ENCODE data around the gene IQCE. TPM values are rescaled to one million over a fixed set of nuclear protein-coding genes. Genes with fewer than 3 reads are reported as not detected.

IQCE gene
- total and polyA plus RNA-seq, 10 of the 15 experiments (the other 5 are each of a cell fraction or from before 2014, with no cell fraction given), result 0.37 to 8.1 (median 3.7) TPM

DNA sequence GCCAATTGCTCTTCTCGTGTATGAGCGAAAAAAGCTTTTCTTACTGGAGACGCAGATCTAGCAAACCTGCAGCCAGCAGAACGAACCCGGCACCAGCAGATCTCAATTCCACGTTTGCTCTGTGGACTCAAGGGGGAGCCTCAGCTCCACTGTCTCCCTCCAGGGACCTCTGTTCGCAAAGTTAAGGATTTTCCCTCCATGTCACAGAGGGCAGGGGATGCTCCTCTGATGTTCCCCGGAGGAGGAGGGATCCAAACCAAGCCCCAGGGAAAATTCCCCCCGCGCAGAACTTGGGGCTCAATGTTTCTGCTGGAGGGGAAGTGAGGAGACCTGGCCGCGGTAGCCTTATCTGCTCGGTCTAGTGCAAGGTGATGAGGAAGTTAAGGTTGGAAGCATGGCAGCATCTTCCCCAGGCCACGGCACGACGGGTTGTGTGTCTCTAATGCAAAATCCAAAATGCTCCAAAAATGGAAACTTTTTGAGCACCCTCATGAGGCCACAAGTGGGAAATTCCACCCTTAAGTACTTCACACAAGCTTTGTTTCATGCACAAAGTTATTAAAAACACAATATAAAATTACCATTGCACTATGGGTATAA, 9.0 kb downstream of the IQCE start:
- Histone ChIP-seq H2AFZ (ENCODE audit: control insufficient read depth, low read depth, low read length) (no peak overlapping the region), H3K27ac (ENCODE audit: control insufficient read depth, insufficient read depth) (no peak overlapping the region), H3K27me3 (replicated peaks in 1 of 2; ENCODE audit: control insufficient read depth in 2 of 2, insufficient read depth in 2 of 2, low read length in 1 of 2) (no peaks in the 10 kb centered on the region), H4K20me1 (ENCODE audit: control insufficient read depth, insufficient read depth) (no peaks in the 10 kb centered on the region), H3K9ac (ENCODE audit: control insufficient read depth, insufficient read depth, low read length) (no peak overlapping the region), H3K9me3 (replicated peaks; ENCODE audit: control insufficient read depth, insufficient read depth, low read length) (no peaks in the 10 kb centered on the region), H3K79me2 (ENCODE audit: control insufficient read depth, insufficient read depth, low read length) (no peaks in the 10 kb centered on the region), H3K4me1 (ENCODE audit: control insufficient read depth, insufficient read depth, low read length) (peaks cover 23% of the 10 kb centered on the region), H3K4me2 (ENCODE audit: control insufficient read depth, insufficient read depth) (peak overlapping the region; percentile 64), H3K4me3 (0 out of 2 replicates have a peak overlapping the region, but pooled peaks have one; percentile 54), H3K36me3 (ENCODE audit: control insufficient read depth in 2 of 2, insufficient read depth in 2 of 2, low read length in 1 of 2) (no peaks in the 10 kb centered on the region; a peak in 1 of 4 replicates)
- ChIA-PET SMC1A (ENCODE audit: uncharacterized antibody, unreplicated experiment) (interaction anchor here (0.7 to 3.7 kb wide), 14 partner anchors 8 to 254 kb away, joined by 3 to 29 read pairs (median 4); partner anchors contain the start of gene IQCE), CTCF (interaction anchor here (0.5 to 3.7 kb wide), 26 partner anchors 8 to 631 kb away, joined by 3 to 28 read pairs (median 4); partner anchors contain the start of genes IQCE and TTYH3), RAD21 (ENCODE audit: unreplicated experiment) (interaction anchor here (0.8 to 3.1 kb wide), 7 partner anchors 46 to 143 kb away, joined by 3 to 28 read pairs (median 4); no protein-coding TSS in a partner anchor), POLR2A (interaction anchor here (0.9 kb wide), 2 partner anchors 114 to 212 kb away, joined by 3 read pairs; no protein-coding TSS in a partner anchor)
- ATAC-seq, result peak; percentile 69
- BruUV-seq (replicated peaks), result no TSS peak
- peak; percentile 59 for FAIRE-seq
- in situ Hi-C loops (cut with MboI) (no loop called here), intact Hi-C loops (cut with micrococcal nuclease; ENCODE audit: unreplicated experiment) (loop anchor here (2.0 to 5.0 kb wide), 4 partner anchors 63 to 141 kb away; partner anchors contain the start of gene TTYH3)
- 32% methylated on average over 16 of the region's 16 CpGs for WGBS (ENCODE audit: insufficient coverage, insufficient replicate concordance, low lambda C conversion rate, missing lambda C conversion rate)
- DNase-seq (ENCODE audit: low read depth, low spot score), result no peak
- no peak for TF ChIP-seq TARDBP (IDR thresholded peaks at IDR 0.05; ENCODE audit: borderline replicate concordance)
- TF ChIP-seq, protein P1, sequence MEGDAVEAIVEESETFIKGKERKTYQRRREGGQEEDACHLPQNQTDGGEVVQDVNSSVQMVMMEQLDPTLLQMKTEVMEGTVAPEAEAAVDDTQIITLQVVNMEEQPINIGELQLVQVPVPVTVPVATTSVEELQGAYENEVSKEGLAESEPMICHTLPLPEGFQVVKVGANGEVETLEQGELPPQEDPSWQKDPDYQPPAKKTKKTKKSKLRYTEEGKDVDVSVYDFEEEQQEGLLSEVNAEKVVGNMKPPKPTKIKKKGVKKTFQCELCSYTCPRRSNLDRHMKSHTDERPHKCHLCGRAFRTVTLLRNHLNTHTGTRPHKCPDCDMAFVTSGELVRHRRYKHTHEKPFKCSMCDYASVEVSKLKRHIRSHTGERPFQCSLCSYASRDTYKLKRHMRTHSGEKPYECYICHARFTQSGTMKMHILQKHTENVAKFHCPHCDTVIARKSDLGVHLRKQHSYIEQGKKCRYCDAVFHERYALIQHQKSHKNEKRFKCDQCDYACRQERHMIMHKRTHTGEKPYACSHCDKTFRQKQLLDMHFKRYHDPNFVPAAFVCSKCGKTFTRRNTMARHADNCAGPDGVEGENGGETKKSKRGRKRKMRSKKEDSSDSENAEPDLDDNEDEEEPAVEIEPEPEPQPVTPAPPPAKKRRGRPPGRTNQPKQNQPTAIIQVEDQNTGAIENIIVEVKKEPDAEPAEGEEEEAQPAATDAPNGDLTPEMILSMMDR (IDR thresholded peaks at IDR 0.05 in 2 of 3, conservative IDR thresholded peaks at IDR 0.05 in 1 of 3; ENCODE audit: control insufficient read depth in 2 of 3, extremely low read depth in 1 of 3, insufficient read depth in 1 of 3, low read depth in 3 of 3, low read length in 3 of 3), result peak; percentile 43 to 59 (median 55)
- no peak for TF ChIP-seq SREBF2 (IDR thresholded peaks at IDR 0.05; ENCODE audit: low read length)
- TF ChIP-seq, protein P2, sequence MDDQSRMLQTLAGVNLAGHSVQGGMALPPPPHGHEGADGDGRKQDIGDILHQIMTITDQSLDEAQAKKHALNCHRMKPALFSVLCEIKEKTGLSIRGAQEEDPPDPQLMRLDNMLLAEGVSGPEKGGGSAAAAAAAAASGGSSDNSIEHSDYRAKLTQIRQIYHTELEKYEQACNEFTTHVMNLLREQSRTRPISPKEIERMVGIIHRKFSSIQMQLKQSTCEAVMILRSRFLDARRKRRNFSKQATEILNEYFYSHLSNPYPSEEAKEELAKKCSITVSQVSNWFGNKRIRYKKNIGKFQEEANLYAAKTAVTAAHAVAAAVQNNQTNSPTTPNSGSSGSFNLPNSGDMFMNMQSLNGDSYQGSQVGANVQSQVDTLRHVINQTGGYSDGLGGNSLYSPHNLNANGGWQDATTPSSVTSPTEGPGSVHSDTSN (IDR thresholded peaks at IDR 0.05; ENCODE audit: insufficient replicate concordance, low read depth, low read length), result no peak
- TF ChIP-seq NFYA (IDR thresholded peaks at IDR 0.05; ENCODE audit: borderline replicate concordance, low read depth, low read length), result no peak
- TF ChIP-seq, protein P3, sequence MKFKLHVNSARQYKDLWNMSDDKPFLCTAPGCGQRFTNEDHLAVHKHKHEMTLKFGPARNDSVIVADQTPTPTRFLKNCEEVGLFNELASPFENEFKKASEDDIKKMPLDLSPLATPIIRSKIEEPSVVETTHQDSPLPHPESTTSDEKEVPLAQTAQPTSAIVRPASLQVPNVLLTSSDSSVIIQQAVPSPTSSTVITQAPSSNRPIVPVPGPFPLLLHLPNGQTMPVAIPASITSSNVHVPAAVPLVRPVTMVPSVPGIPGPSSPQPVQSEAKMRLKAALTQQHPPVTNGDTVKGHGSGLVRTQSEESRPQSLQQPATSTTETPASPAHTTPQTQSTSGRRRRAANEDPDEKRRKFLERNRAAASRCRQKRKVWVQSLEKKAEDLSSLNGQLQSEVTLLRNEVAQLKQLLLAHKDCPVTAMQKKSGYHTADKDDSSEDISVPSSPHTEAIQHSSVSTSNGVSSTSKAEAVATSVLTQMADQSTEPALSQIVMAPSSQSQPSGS (IDR thresholded peaks at IDR 0.05; ENCODE audit: low read length), result no peak
- no peak for TF ChIP-seq SUPT20H (IDR thresholded peaks at IDR 0.05; ENCODE audit: borderline replicate concordance, control insufficient read depth, low read depth, low read length)
- peak; percentile 56 for TF ChIP-seq RAD21 (IDR thresholded peaks at IDR 0.05; ENCODE audit: insufficient read depth, low read depth, low read length)
- TF ChIP-seq RBBP5 (conservative IDR thresholded peaks at IDR 0.05), result no peak
- no peak for TF ChIP-seq ZNF24 (IDR thresholded peaks at IDR 0.05)
- TF ChIP-seq SP1 (IDR thresholded peaks at IDR 0.05; ENCODE audit: low read depth, low read length), result no peak
- peak; percentile 36; the same call in 1 of the 2 replicates for TF ChIP-seq SMC3 (IDR thresholded peaks at IDR 0.05; ENCODE audit: borderline replicate concordance, low read length)
- TF ChIP-seq ZNF384 (IDR thresholded peaks at IDR 0.05; ENCODE audit: borderline replicate concordance, low read depth, low read length), result no peak
- peak in 1 of 2 experiments; percentile 22; a peak in 1 of 4 replicates for TF ChIP-seq IKZF2 (IDR thresholded peaks at IDR 0.05)
- TF ChIP-seq BCL11A (IDR thresholded peaks at IDR 0.05; ENCODE audit: low read depth, low read length), result no peak
- no peak for TF ChIP-seq LARP7 (IDR thresholded peaks at IDR 0.05)
- TF ChIP-seq, protein P4, sequence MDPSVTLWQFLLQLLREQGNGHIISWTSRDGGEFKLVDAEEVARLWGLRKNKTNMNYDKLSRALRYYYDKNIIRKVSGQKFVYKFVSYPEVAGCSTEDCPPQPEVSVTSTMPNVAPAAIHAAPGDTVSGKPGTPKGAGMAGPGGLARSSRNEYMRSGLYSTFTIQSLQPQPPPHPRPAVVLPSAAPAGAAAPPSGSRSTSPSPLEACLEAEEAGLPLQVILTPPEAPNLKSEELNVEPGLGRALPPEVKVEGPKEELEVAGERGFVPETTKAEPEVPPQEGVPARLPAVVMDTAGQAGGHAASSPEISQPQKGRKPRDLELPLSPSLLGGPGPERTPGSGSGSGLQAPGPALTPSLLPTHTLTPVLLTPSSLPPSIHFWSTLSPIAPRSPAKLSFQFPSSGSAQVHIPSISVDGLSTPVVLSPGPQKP (IDR thresholded peaks at IDR 0.05; ENCODE audit: low read depth, low read length), result no peak
- TF ChIP-seq IKZF1 (conservative IDR thresholded peaks at IDR 0.05), result no peak
- TF ChIP-seq SPI1 (IDR thresholded peaks at IDR 0.05; ENCODE audit: borderline replicate concordance, insufficient read depth, low read depth, low read length), result peak; percentile 5; the same call in 1 of the 2 replicates
